ENCODE data around the gene TSR3. TPM values are rescaled to one million over a fixed set of nuclear protein-coding genes. Genes with fewer than 3 reads are reported as not detected.
A peak's percentile ranks its signal among the peaks of the same experiment; 100 is the strongest.

The TSR3 gene
- polyA plus RNA-seq, 3 donors, result 23.2 to 73.1 (median 48.2) TPM

- Mint-ChIP-seq H3K27me3 (ENCODE audit: low read depth in 3 of 3) (no peaks in the 10 kb centered on the region), H3K36me3 (peaks cover 17 to 34% of the 10 kb centered on the region in 2 donors), H3K4me1 (peaks cover 33% of the 10 kb centered on the region), H3K4me3 (no peak overlapping the region), H3K27ac (no peak overlapping the region), H3K9me3 (peaks cover 0 to 4% (median 0%) of the 10 kb centered on the region in 7 donors)
- Histone ChIP-seq H4K20me1 (ENCODE audit: insufficient read depth, low read length) (peaks cover 93% of the 10 kb centered on the region), H2AFZ (ENCODE audit: insufficient read depth, low read depth, low read length, poor library complexity, severe bottlenecking) (no peak overlapping the region), H3K79me2 (ENCODE audit: insufficient read depth, low read length) (peaks cover 90% of the 10 kb centered on the region), H3K9me3 (replicated peaks in 1 of 2; ENCODE audit: control insufficient read depth in 1 of 2, insufficient read depth in 1 of 2, low read length in 2 of 2) (no peaks in the 10 kb centered on the region), H3K9ac (ENCODE audit: insufficient read depth, low read length, poor library complexity, severe bottlenecking) (peak overlapping the region; percentile 1), H3K36me3 (replicated peaks in 1 of 2; ENCODE audit: control insufficient read depth in 1 of 2, insufficient read depth in 2 of 2, low read length in 2 of 2) (peaks cover 8 to 16% of the 10 kb centered on the region in 2 donors), H3K4me3 (replicated peaks in 1 of 3; ENCODE audit: low read depth in 2 of 3, low read length in 3 of 3) (no peak overlapping the region), H3K27ac (ENCODE audit: low read depth in 1 of 2, low read length in 2 of 2) (no peak overlapping the region), H3K4me2 (replicated peaks; ENCODE audit: extremely low read depth, low read length, poor library complexity, severe bottlenecking) (no peak overlapping the region), H3K4me1 (ENCODE audit: control insufficient read depth in 1 of 2, insufficient read depth in 2 of 2, low read length in 2 of 2) (peaks cover 18 to 28% of the 10 kb centered on the region in 2 donors), H3K27me3 (ENCODE audit: control insufficient read depth in 2 of 2, insufficient read depth in 2 of 2, low read length in 2 of 2) (no peaks in the 10 kb centered on the region)
- DNase-seq, result no peak
- TF ChIP-seq CTCF (IDR thresholded peaks at IDR 0.05), result no peak
- intact Hi-C loops (cut with micrococcal nuclease), result loop anchor here in 1 of 2 donors (10.0 kb wide), 1 partner anchor 59 kb away; the partner anchor contains the start of gene UNKL
- WGBS (ENCODE audit: insufficient coverage), result 98% methylated on average over 15 of the region's 15 CpGs
These were observed 3.9 kb upstream of the TSR3 start for GRCh38 chr16:1355591-1355990.

- H3K27me3 Mint-ChIP-seq (ENCODE audit: low read depth in 3 of 3), result no peaks in the 10 kb centered on the region
- H3K4me1 Mint-ChIP-seq, result peaks cover 38% of the 10 kb centered on the region
- H3K9me3 Mint-ChIP-seq, result peaks cover 0 to 4% (median 0%) of the 10 kb centered on the region in 7 donors
- peaks cover 13 to 32% of the 10 kb centered on the region in 2 donors for H3K36me3 Mint-ChIP-seq
- no peak for TF ChIP-seq CTCF (IDR thresholded peaks at IDR 0.05)
- no peak overlapping the region for H3K27ac ChIP-seq (ENCODE audit: low read depth in 1 of 2, low read length in 2 of 2)
- H3K9me3 ChIP-seq (replicated peaks in 1 of 2; ENCODE audit: control insufficient read depth in 1 of 2, insufficient read depth in 1 of 2, low read length in 2 of 2), result no peaks in the 10 kb centered on the region
- peak overlapping the region; percentile 1 for H3K9ac ChIP-seq (ENCODE audit: insufficient read depth, low read length, poor library complexity, severe bottlenecking)
- intact Hi-C loops (cut with micrococcal nuclease), result loop anchor here in 1 of 2 donors (10.0 kb wide), 1 partner anchor 60 kb away; the partner anchor contains the start of gene UNKL
- 95% methylated on average over 30 of the region's 49 CpGs for WGBS (ENCODE audit: insufficient coverage)
- no peaks in the 10 kb centered on the region for H3K27me3 ChIP-seq (ENCODE audit: control insufficient read depth in 2 of 2, insufficient read depth in 2 of 2, low read length in 2 of 2)
- no peak overlapping the region for H3K4me3 ChIP-seq (replicated peaks in 1 of 3; ENCODE audit: low read depth in 2 of 3, low read length in 3 of 3)
- H3K4me3 Mint-ChIP-seq, result no peak overlapping the region
- DNase-seq, result no peak
- peaks cover 21 to 32% of the 10 kb centered on the region in 2 donors for H3K4me1 ChIP-seq (ENCODE audit: control insufficient read depth in 1 of 2, insufficient read depth in 2 of 2, low read length in 2 of 2)
- no peak overlapping the region for H2AFZ ChIP-seq (ENCODE audit: insufficient read depth, low read depth, low read length, poor library complexity, severe bottlenecking)
- H4K20me1 ChIP-seq (ENCODE audit: insufficient read depth, low read length), result peaks cover 92% of the 10 kb centered on the region
- peaks cover 85% of the 10 kb centered on the region for H3K79me2 ChIP-seq (ENCODE audit: insufficient read depth, low read length)
- H3K27ac Mint-ChIP-seq, result peak overlapping the region in 3 of 7 donors; percentile 11 to 80 (median 36)
- H3K36me3 ChIP-seq (replicated peaks in 1 of 2; ENCODE audit: control insufficient read depth in 1 of 2, insufficient read depth in 2 of 2, low read length in 2 of 2), result peaks cover 5 to 10% of the 10 kb centered on the region in 2 donors
- no peak overlapping the region for H3K4me2 ChIP-seq (replicated peaks; ENCODE audit: extremely low read depth, low read length, poor library complexity, severe bottlenecking)
These were observed 3.3 kb upstream of the TSR3 start for GRCh38 chr16:1354815-1355540.

All from CD14-positive monocyte (primary cell).